ENCODE measurements around the gene AP1M1. TPM values are rescaled to one million over a fixed set of nuclear protein-coding genes. Genes with fewer than 3 reads are reported as not detected.
"Not testable (repeated sequence)": the region's sequence is repeated elsewhere in the genome, so short reads cannot be mapped to it uniquely, and the experiment has no call there.

AP1M1 gene
- total and polyA plus RNA-seq, 2 donors (not counting 1 experiment from before 2014, with no cell fraction given), result 94.4 to 113 TPM

DNA sequence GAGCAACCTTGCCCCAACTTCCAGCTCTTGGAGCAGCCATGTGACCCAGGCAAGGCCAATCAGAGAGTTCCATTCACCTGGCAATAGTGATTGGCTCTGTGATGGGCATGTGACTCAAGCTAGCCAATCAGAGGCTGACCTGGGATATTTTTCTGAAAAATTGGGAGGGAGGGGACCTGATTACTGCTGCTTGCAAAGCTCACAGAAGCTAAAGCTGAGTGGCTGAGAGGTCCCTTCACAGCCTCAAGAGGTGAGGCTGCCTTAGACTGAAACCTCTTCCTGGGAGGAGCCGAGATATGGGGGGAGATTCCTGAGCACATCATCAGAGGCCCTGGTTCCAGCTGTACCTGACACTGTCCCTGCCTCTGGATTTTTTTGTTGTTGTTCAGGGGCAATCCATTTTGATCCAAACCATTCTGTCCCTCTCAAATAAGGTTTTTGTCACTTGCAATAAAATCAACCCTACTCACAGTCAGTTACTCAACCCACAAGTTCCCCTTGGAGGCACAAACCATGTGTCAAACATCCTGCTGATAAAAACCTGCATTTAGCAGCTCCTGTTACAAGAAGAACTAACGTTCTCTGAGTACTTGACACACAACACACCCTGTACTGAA is 29.1 kb upstream of the AP1M1 start:
- TF ChIP-seq EZH2 (IDR thresholded peaks at IDR 0.05; ENCODE audit: low read length, missing control alignments), result no peak
- no peak for TF ChIP-seq CTCF (conservative IDR thresholded peaks at IDR 0.05 in 1 of 2, IDR thresholded peaks at IDR 0.05 in 1 of 2; ENCODE audit: low read depth in 1 of 2, low read length in 2 of 2)
- Histone ChIP-seq H3K9me3 (ENCODE audit: control insufficient read depth, insufficient read depth, low read depth, low read length) (no peaks in the 10 kb centered on the region), H3K36me3 (ENCODE audit: control insufficient read depth, insufficient read depth, low read length) (no peaks in the 10 kb centered on the region), H3K79me2 (ENCODE audit: control insufficient read depth, insufficient read depth, low read length) (no peaks in the 10 kb centered on the region), H3K27ac (ENCODE audit: insufficient read depth, low read length) (no peak overlapping the region), H3K4me3 (replicated peaks in 1 of 4; ENCODE audit: control extremely low read depth in 1 of 4, insufficient read depth in 1 of 4, low read depth in 3 of 4, low read length in 4 of 4) (no peak overlapping the region), H3K9ac (ENCODE audit: insufficient read depth, low read length) (no peak overlapping the region), H2AFZ (ENCODE audit: low read length) (no peak overlapping the region), H3K27me3 (ENCODE audit: control insufficient read depth, insufficient read depth, low read length) (peaks cover 3% of the 10 kb centered on the region), H4K20me1 (ENCODE audit: control insufficient read depth, extremely low read depth, insufficient read depth, low read length) (no peaks in the 10 kb centered on the region), H3K4me1 (ENCODE audit: control insufficient read depth, extremely low read depth, insufficient read depth, low read length) (no peaks in the 10 kb centered on the region), H3K4me2 (ENCODE audit: extremely low read depth, insufficient read depth, low read length) (no peak overlapping the region)
- peak in 1 of 2 donors; percentile 28 for DNase-seq (ENCODE audit: low read depth in 2 of 2)

GRCh38 chr19:16170134-16170533 is 27.6 kb upstream of the AP1M1 start:
- Histone ChIP-seq H3K79me2 (ENCODE audit: control insufficient read depth, insufficient read depth, low read length) (no peaks in the 10 kb centered on the region), H3K27me3 (ENCODE audit: control insufficient read depth, insufficient read depth, low read length) (peaks cover 3% of the 10 kb centered on the region), H3K36me3 (ENCODE audit: control insufficient read depth, insufficient read depth, low read length) (no peaks in the 10 kb centered on the region), H3K4me2 (ENCODE audit: extremely low read depth, insufficient read depth, low read length) (no peak overlapping the region), H3K27ac (ENCODE audit: insufficient read depth, low read length) (no peak overlapping the region), H3K4me1 (ENCODE audit: control insufficient read depth, extremely low read depth, insufficient read depth, low read length) (no peaks in the 10 kb centered on the region), H3K9me3 (ENCODE audit: control insufficient read depth, insufficient read depth, low read depth, low read length) (no peaks in the 10 kb centered on the region), H2AFZ (ENCODE audit: low read length) (no peak overlapping the region), H4K20me1 (ENCODE audit: control insufficient read depth, extremely low read depth, insufficient read depth, low read length) (no peaks in the 10 kb centered on the region), H3K9ac (ENCODE audit: insufficient read depth, low read length) (no peak overlapping the region), H3K4me3 (replicated peaks in 1 of 4; ENCODE audit: control extremely low read depth in 1 of 4, insufficient read depth in 1 of 4, low read depth in 3 of 4, low read length in 4 of 4) (no peak overlapping the region)
- no peak for TF ChIP-seq CTCF (conservative IDR thresholded peaks at IDR 0.05 in 1 of 2, IDR thresholded peaks at IDR 0.05 in 1 of 2; ENCODE audit: low read depth in 1 of 2, low read length in 2 of 2)
- TF ChIP-seq EZH2 (IDR thresholded peaks at IDR 0.05; ENCODE audit: low read length, missing control alignments), result no peak
- no peak for DNase-seq (ENCODE audit: low read depth in 2 of 2)

DNA sequence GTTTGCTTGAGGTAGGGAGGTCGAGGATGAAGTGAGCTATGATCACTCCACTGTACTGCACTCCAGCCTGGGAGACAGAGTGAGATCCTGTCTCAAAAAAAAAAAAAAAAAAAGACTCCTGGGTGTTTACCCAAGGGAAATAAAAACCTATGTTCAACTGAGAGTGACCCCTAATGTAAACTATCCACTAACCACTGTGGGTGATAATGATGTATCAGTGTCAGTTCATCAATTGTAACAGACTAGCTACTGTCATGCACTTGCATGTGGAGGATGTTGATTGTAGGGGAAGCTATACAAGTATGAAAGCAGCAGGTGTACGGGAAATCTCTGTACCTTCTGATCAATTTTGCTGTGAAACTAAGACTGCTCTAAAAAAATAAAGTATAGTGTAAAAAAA is 21.8 kb upstream of the AP1M1 start:
- Histone ChIP-seq H3K4me2 (ENCODE audit: extremely low read depth, insufficient read depth, low read length) (no peak overlapping the region), H3K36me3 (ENCODE audit: control insufficient read depth, insufficient read depth, low read length) (no peaks in the 10 kb centered on the region), H3K9me3 (ENCODE audit: control insufficient read depth, insufficient read depth, low read depth, low read length) (no peaks in the 10 kb centered on the region), H3K9ac (ENCODE audit: insufficient read depth, low read length) (no peak overlapping the region), H3K4me3 (replicated peaks in 1 of 4; ENCODE audit: control extremely low read depth in 1 of 4, insufficient read depth in 1 of 4, low read depth in 3 of 4, low read length in 4 of 4) (no peak overlapping the region), H3K27ac (ENCODE audit: insufficient read depth, low read length) (no peak overlapping the region), H3K79me2 (ENCODE audit: control insufficient read depth, insufficient read depth, low read length) (no peaks in the 10 kb centered on the region), H3K27me3 (ENCODE audit: control insufficient read depth, insufficient read depth, low read length) (peaks cover 3% of the 10 kb centered on the region), H2AFZ (ENCODE audit: low read length) (no peak overlapping the region), H4K20me1 (ENCODE audit: control insufficient read depth, extremely low read depth, insufficient read depth, low read length) (no peaks in the 10 kb centered on the region), H3K4me1 (ENCODE audit: control insufficient read depth, extremely low read depth, insufficient read depth, low read length) (peaks cover 4% of the 10 kb centered on the region)
- TF ChIP-seq EZH2 (IDR thresholded peaks at IDR 0.05; ENCODE audit: low read length, missing control alignments) (no peak), CTCF (conservative IDR thresholded peaks at IDR 0.05 in 1 of 2, IDR thresholded peaks at IDR 0.05 in 1 of 2; ENCODE audit: low read depth in 1 of 2, low read length in 2 of 2) (no peak)
- no peak for DNase-seq (ENCODE audit: low read depth in 2 of 2)

- DNase-seq (ENCODE audit: low read depth in 2 of 2); H3K27me3 ChIP-seq (ENCODE audit: control insufficient read depth, insufficient read depth, low read length); H3K9me3 ChIP-seq (ENCODE audit: control insufficient read depth, insufficient read depth, low read depth, low read length); H3K4me2 ChIP-seq (ENCODE audit: extremely low read depth, insufficient read depth, low read length); H3K36me3 ChIP-seq (ENCODE audit: control insufficient read depth, insufficient read depth, low read length); H4K20me1 ChIP-seq (ENCODE audit: control insufficient read depth, extremely low read depth, insufficient read depth, low read length); H2AFZ ChIP-seq (ENCODE audit: low read length); H3K4me1 ChIP-seq (ENCODE audit: control insufficient read depth, extremely low read depth, insufficient read depth, low read length); H3K9ac ChIP-seq (ENCODE audit: insufficient read depth, low read length); H3K79me2 ChIP-seq (ENCODE audit: control insufficient read depth, insufficient read depth, low read length); H3K4me3 ChIP-seq (replicated peaks in 1 of 4; ENCODE audit: control extremely low read depth in 1 of 4, insufficient read depth in 1 of 4, low read depth in 3 of 4, low read length in 4 of 4); H3K27ac ChIP-seq (ENCODE audit: insufficient read depth, low read length): not testable (repeated sequence)
These were observed 18.8 kb upstream of the AP1M1 start for GRCh38 chr19:16178866-16179265.

All from fibroblast of lung (primary cell).